HEK293 (cell line): ENCODE results near the gene SLAIN2.

ENCODE experiments used
- CTCF ChIA-PET: fragments of 350-600 bp; formaldehyde crosslinking; extraction: SDS; loops from one replicate; lab custom pipeline; 2021; ENCODE audit warnings: antibody characterized with exemption; lab: Yijun Ruan, JAX
- POLR2A ChIA-PET: fragments of 300-600 bp; formaldehyde crosslinking; extraction: SDS; loops from one replicate; lab custom pipeline; 2020; ENCODE audit warnings: antibody characterized with exemption, inconsistent platforms; lab: Yijun Ruan, JAX
- H3K27ac ChIP-seq: fragments of 200-500 bp; sonication (Bioruptor generic); 2 replicates; pipeline ENCODE4 v1.5.1; 2014; ENCODE audit warnings: low read depth, low read length, control low read depth, inconsistent platforms; ENCODE audit errors: extremely low read depth
- H3K36me3 ChIP-seq, 2 experiments: fragments of 200-500 bp in 1 of 2; sonication (Bioruptor generic) in 1 of 2; 1 replicate in 1 of 2; 2 replicates in 1 of 2; pipeline ENCODE4 v1.5.1; 2014 to 2017; ENCODE audit warnings: inconsistent platforms in 2 of 2, low read length in 2 of 2; ENCODE audit not compliant: control insufficient read depth in 2 of 2, insufficient read depth in 1 of 2
- H3K4me1 ChIP-seq: fragments of 200-500 bp; sonication (Bioruptor generic); 2 replicates; pipeline ENCODE4 v1.5.1; 2014; ENCODE audit warnings: mild to moderate bottlenecking, low read length, inconsistent platforms; ENCODE audit not compliant: control insufficient read depth, insufficient read depth
- H3K4me3 ChIP-seq: 2 replicates; pipeline ENCODE4 v1.5.1; 2011; ENCODE audit warnings: low read depth, mild to moderate bottlenecking, control low read depth, low read length, moderate library complexity
- H3K9me3 ChIP-seq: fragments of 200-500 bp; sonication (Bioruptor generic); 2 replicates; pipeline ENCODE4 v1.5.1; 2014; ENCODE audit warnings: low read depth, low read length, inconsistent platforms; ENCODE audit not compliant: control insufficient read depth, insufficient read depth
- EGR2 ChIP-seq: fragments of 450-650 bp; formaldehyde crosslinking; IDR thresholded peaks from 2 replicates; pipeline ENCODE4 v1.5.1; 2016; ENCODE audit warnings: low read depth, missing biosample characterization, missing genetic modification characterization
- GLIS1 ChIP-seq: fragments of 450-650 bp; formaldehyde crosslinking; IDR thresholded peaks from 2 replicates; pipeline ENCODE4 v1.5.1; 2016; ENCODE audit warnings: missing biosample characterization, missing genetic modification characterization
- SETDB1 ChIP-seq: IDR thresholded peaks from one replicate; pipeline ENCODE4 v1.6.1; 2017; ENCODE audit warnings: mild to moderate bottlenecking, low read length, moderate library complexity, mixed read lengths; ENCODE audit not compliant: insufficient read length
- TCF7L2 ChIP-seq: IDR thresholded peaks from 2 replicates; pipeline ENCODE4 v1.6.1; 2011; ENCODE audit warnings: low read depth, mild to moderate bottlenecking, inconsistent platforms, low read length, moderate library complexity, borderline replicate concordance
- ZBTB1 ChIP-seq: fragments of 450-650 bp; formaldehyde crosslinking; IDR thresholded peaks from 2 replicates; pipeline ENCODE4 v1.5.1; 2016; ENCODE audit warnings: missing biosample characterization, missing genetic modification characterization
- ZBTB49 ChIP-seq: fragments of 450-650 bp; formaldehyde crosslinking; IDR thresholded peaks from 2 replicates; pipeline ENCODE4 v1.5.1; 2016; ENCODE audit warnings: missing biosample characterization, missing genetic modification characterization, low read depth
- ZFHX2 ChIP-seq: fragments of 450-650 bp; formaldehyde crosslinking; conservative IDR thresholded peaks from 2 replicates; pipeline ENCODE4 v1.5.1; 2016; ENCODE audit warnings: missing biosample characterization, missing genetic modification characterization
- ZNF114 ChIP-seq: fragments of 450-650 bp; formaldehyde crosslinking; IDR thresholded peaks from 2 replicates; pipeline ENCODE4 v1.5.0; 2017; ENCODE audit warnings: missing biosample characterization, missing genetic modification characterization
- ZNF146 ChIP-seq: fragments of 450-650 bp; formaldehyde crosslinking; IDR thresholded peaks from 2 replicates; pipeline ENCODE4 v1.5.1; 2016; ENCODE audit warnings: missing biosample characterization, missing genetic modification characterization
- ZNF157 ChIP-seq: fragments of 450-650 bp; formaldehyde crosslinking; IDR thresholded peaks from 2 replicates; pipeline ENCODE4 v1.5.1; 2016; ENCODE audit warnings: missing biosample characterization, missing genetic modification characterization
- ZNF24 ChIP-seq: fragments of 450-650 bp; formaldehyde crosslinking; IDR thresholded peaks from 2 replicates; pipeline ENCODE4 v1.5.1; 2016; ENCODE audit warnings: missing biosample characterization, missing genetic modification characterization
- ZNF416 ChIP-seq: fragments of 450-650 bp; formaldehyde crosslinking; IDR thresholded peaks from 2 replicates; pipeline ENCODE4 v1.5.1; 2016; ENCODE audit warnings: missing biosample characterization, missing genetic modification characterization
- ZNF473 ChIP-seq: fragments of 450-650 bp; formaldehyde crosslinking; IDR thresholded peaks from 2 replicates; pipeline ENCODE4 v1.5.1; 2017; ENCODE audit warnings: missing biosample characterization, missing genetic modification characterization
- ZNF626 ChIP-seq: fragments of 450-650 bp; sonication (Bioruptor Pico); formaldehyde crosslinking; IDR thresholded peaks from 2 replicates; pipeline ENCODE4 v1.5.1; 2018; ENCODE audit warnings: missing biosample characterization, missing genetic modification characterization, inconsistent platforms
- ZSCAN4 ChIP-seq: fragments of 450-650 bp; formaldehyde crosslinking; IDR thresholded peaks from 2 replicates; pipeline ENCODE4 v1.5.1; 2017; ENCODE audit warnings: missing biosample characterization, missing genetic modification characterization
- TF ChIP-seq, protein P1 (sequence below): fragments of 450-650 bp; formaldehyde crosslinking; IDR thresholded peaks from 2 replicates; pipeline ENCODE4 v1.5.1; 2017; ENCODE audit warnings: missing biosample characterization, missing genetic modification characterization
- TF ChIP-seq, protein P2 (sequence below): fragments of 450-650 bp; formaldehyde crosslinking; IDR thresholded peaks from 2 replicates; pipeline ENCODE4 v1.5.1; 2016; ENCODE audit warnings: missing biosample characterization, missing genetic modification characterization
- TF ChIP-seq, protein P3 (sequence below): fragments of 450-650 bp; IDR thresholded peaks from 2 replicates; pipeline ENCODE4 v1.5.1; 2018; ENCODE audit warnings: missing biosample characterization, mild to moderate bottlenecking, missing genetic modification characterization
- TF ChIP-seq, protein P4 (sequence below): fragments of 450-650 bp; formaldehyde crosslinking; IDR thresholded peaks from 2 replicates; pipeline ENCODE4 v1.5.1; 2016; ENCODE audit warnings: missing biosample characterization, missing genetic modification characterization
- TF ChIP-seq, protein P5 (sequence below): fragments of 450-650 bp; IDR thresholded peaks from 2 replicates; pipeline ENCODE4 v1.5.1; 2018; ENCODE audit warnings: missing biosample characterization, missing genetic modification characterization

The SLAIN2 gene

DNA sequence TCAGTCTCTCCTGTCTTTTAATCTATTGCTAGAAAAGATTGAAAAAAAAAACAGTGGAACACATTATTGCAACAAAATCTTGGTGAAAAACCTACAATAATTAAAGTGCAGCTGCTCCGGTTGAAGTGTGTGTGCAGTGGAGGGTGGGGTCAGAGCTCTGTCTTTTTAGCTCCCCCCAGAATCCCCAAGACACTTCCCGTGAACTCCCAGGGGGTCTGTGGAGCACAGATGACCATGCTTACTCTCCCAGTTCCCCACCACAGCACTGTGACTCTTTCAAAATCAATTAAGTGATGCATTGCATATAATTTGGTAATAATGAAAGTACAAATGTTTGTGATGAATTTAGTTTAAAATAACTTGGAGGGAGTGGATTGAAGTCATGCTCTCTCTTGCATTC is 126.1 kb downstream of the SLAIN2 start:
- Histone ChIP-seq H3K4me1 (no peaks in the 10 kb centered on the region), H3K36me3 (no peaks in the 10 kb centered on the region), H3K4me3 (no peak overlapping the region), H3K27ac (no peak overlapping the region), H3K9me3 (no peaks in the 10 kb centered on the region)
- CTCF ChIA-PET: no interaction called here
- no peak for TF ChIP-seq ZNF473
- 0 out of 2 replicates have a peak, but pooled peaks have one; percentile 28 for TF ChIP-seq GLIS1 (tag by site-specific recombination)
- POLR2A ChIA-PET: no interaction called here

GRCh38 chr4:48467891-48468290 is 126.6 kb downstream of the SLAIN2 start:
- H3K4me1 ChIP-seq: no peaks in the 10 kb centered on the region
- H3K9me3 ChIP-seq: no peaks in the 10 kb centered on the region
- ChIA-PET POLR2A (no interaction called here), CTCF (no interaction called here)
- H3K4me3 ChIP-seq: no peak overlapping the region
- no peak overlapping the region for H3K27ac ChIP-seq
- TF ChIP-seq ZFHX2 (peak; percentile 69), ZNF24 (no peak), EGR2 (peak; percentile 83)
- H3K36me3 ChIP-seq: no peaks in the 10 kb centered on the region

- no peaks in the 10 kb centered on the region for H3K4me1 ChIP-seq
- CTCF ChIA-PET: interaction anchor here (1.0 kb wide), 1 partner anchor 154 kb away, joined by 3 read pairs; no protein-coding TSS in a partner anchor
- no peak overlapping the region for H3K4me3 ChIP-seq
- H3K9me3 ChIP-seq: no peaks in the 10 kb centered on the region
- no peaks in the 10 kb centered on the region for H3K36me3 ChIP-seq
- H3K27ac ChIP-seq: no peak overlapping the region
- POLR2A ChIA-PET: no interaction called here
- TF ChIP-seq, protein P1, sequence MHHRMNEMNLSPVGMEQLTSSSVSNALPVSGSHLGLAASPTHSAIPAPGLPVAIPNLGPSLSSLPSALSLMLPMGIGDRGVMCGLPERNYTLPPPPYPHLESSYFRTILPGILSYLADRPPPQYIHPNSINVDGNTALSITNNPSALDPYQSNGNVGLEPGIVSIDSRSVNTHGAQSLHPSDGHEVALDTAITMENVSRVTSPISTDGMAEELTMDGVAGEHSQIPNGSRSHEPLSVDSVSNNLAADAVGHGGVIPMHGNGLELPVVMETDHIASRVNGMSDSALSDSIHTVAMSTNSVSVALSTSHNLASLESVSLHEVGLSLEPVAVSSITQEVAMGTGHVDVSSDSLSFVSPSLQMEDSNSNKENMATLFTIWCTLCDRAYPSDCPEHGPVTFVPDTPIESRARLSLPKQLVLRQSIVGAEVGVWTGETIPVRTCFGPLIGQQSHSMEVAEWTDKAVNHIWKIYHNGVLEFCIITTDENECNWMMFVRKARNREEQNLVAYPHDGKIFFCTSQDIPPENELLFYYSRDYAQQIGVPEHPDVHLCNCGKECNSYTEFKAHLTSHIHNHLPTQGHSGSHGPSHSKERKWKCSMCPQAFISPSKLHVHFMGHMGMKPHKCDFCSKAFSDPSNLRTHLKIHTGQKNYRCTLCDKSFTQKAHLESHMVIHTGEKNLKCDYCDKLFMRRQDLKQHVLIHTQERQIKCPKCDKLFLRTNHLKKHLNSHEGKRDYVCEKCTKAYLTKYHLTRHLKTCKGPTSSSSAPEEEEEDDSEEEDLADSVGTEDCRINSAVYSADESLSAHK: no peak
- TF ChIP-seq ZNF114 (tag by site-specific recombination) (no peak), ZBTB1 (no peak), SETDB1 (no peak), ZNF157 (no peak), ZBTB49 (tag by site-specific recombination) (no peak), ZNF416 (tag by site-specific recombination) (no peak), ZNF24 (no peak), ZNF626 (tag by site-specific recombination) (no peak), ZNF146 (tag by site-specific recombination) (no peak), TCF7L2 (no peak), ZSCAN4 (tag by site-specific recombination) (no peak)
- TF ChIP-seq, protein P2, sequence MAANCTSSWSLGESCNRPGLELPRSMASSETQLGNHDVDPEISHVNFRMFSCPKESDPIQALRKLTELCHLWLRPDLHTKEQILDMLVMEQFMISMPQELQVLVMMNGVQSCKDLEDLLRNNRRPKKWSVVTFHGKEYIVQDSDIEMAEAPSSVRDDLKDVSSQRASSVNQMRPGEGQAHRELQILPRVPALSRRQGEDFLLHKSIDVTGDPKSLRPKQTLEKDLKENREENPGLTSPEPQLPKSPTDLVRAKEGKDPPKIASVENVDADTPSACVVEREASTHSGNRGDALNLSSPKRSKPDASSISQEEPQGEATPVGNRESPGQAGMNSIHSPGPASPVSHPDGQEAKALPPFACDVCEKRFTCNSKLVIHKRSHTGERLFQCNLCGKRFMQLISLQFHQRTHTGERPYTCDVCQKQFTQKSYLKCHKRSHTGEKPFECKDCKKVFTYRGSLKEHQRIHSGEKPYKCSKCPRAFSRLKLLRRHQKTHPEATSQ: no peak
- TF ChIP-seq, protein P3, sequence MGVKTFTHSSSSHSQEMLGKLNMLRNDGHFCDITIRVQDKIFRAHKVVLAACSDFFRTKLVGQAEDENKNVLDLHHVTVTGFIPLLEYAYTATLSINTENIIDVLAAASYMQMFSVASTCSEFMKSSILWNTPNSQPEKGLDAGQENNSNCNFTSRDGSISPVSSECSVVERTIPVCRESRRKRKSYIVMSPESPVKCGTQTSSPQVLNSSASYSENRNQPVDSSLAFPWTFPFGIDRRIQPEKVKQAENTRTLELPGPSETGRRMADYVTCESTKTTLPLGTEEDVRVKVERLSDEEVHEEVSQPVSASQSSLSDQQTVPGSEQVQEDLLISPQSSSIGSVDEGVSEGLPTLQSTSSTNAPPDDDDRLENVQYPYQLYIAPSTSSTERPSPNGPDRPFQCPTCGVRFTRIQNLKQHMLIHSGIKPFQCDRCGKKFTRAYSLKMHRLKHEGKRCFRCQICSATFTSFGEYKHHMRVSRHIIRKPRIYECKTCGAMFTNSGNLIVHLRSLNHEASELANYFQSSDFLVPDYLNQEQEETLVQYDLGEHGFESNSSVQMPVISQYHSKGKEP (tag by site-specific recombination): no peak
- TF ChIP-seq, protein P4, sequence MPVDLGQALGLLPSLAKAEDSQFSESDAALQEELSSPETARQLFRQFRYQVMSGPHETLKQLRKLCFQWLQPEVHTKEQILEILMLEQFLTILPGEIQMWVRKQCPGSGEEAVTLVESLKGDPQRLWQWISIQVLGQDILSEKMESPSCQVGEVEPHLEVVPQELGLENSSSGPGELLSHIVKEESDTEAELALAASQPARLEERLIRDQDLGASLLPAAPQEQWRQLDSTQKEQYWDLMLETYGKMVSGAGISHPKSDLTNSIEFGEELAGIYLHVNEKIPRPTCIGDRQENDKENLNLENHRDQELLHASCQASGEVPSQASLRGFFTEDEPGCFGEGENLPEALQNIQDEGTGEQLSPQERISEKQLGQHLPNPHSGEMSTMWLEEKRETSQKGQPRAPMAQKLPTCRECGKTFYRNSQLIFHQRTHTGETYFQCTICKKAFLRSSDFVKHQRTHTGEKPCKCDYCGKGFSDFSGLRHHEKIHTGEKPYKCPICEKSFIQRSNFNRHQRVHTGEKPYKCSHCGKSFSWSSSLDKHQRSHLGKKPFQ (tag by site-specific recombination): no peak
- TF ChIP-seq, protein P5, sequence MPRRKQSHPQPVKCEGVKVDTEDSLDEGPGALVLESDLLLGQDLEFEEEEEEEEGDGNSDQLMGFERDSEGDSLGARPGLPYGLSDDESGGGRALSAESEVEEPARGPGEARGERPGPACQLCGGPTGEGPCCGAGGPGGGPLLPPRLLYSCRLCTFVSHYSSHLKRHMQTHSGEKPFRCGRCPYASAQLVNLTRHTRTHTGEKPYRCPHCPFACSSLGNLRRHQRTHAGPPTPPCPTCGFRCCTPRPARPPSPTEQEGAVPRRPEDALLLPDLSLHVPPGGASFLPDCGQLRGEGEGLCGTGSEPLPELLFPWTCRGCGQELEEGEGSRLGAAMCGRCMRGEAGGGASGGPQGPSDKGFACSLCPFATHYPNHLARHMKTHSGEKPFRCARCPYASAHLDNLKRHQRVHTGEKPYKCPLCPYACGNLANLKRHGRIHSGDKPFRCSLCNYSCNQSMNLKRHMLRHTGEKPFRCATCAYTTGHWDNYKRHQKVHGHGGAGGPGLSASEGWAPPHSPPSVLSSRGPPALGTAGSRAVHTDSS (tag by site-specific recombination): no peak
These were observed 128.8 kb downstream of the SLAIN2 start for GRCh38 chr4:48470137-48470536.
